ENCODE results near the gene DHX34. TPM values are rescaled to one million over a fixed set of nuclear protein-coding genes. Genes with fewer than 3 reads are reported as not detected.

DHX34 gene
- total and polyA plus RNA-seq, 9 of the 15 experiments (the other 6 are each of a cell fraction or from before 2014, with no cell fraction given) = 0.36 to 42.0 (median 15.0) TPM

DNA sequence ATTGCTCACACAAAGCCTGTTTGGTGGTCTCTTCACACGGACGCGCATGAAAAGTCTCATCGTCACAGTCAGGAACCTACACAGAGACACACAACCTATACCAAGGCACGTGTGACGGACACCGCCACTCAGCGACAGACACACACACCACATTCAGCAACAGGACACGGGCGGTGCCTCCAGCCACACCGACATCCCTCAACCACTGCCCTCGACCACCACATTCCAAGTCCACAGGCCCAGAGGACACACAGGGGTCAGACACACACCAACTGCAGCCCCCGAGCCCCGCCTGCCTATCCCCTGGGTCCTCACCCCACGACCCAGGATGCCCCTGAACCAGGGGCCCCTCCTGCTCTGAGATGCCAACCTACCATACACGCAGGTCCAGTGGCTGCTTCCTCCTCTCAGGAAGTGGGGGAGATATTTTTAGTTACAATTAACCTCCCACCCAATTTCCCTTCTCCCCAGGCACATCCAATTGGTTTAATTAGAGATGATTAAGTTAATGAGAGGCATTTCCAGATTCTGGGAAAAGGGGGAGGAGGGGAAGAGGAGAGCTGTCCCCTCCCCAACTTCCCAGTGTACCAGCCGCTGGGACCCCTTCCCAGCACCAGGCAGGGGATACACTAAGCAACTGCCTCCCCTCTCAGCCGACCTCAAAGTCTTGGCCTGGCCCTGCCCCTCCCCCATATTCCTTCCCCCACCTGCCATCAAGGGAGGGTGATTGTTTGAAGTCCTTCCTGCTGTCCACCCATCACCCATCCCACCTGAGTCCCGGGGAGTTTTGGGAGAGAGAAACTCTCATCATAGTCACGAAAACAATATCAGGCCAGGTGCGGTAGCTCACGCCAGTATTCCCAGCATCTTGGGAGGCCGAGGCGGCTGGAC, 49.8 kb downstream of the DHX34 start:
- FAIRE-seq = no peak
- no peak overlapping the region for H3K9ac ChIP-seq (ENCODE audit: insufficient read depth in 1 of 2, low read depth in 2 of 2, low read length in 2 of 2)
- no peaks in the 10 kb centered on the region for H3K79me2 ChIP-seq (ENCODE audit: control insufficient read depth, insufficient read depth, low read length)
- peaks cover 20 to 47% of the 10 kb centered on the region in 2 experiments; a peak in 4 of 5 replicates for H3K27me3 ChIP-seq (ENCODE audit: control insufficient read depth in 2 of 2, insufficient read depth in 2 of 2, low read length in 2 of 2)
- peaks cover 7% of the 10 kb centered on the region; the same call in 1 of the 2 replicates for H4K20me1 ChIP-seq (replicated peaks; ENCODE audit: control insufficient read depth, insufficient read depth, low read length)
- H3K4me2 ChIP-seq (ENCODE audit: insufficient read depth, low read length) = no peak overlapping the region
- in situ Hi-C loops (cut with MboI) (no loop called here), intact Hi-C loops (cut with micrococcal nuclease) (no loop called here)
- H3K9me1 ChIP-seq (ENCODE audit: control insufficient read depth, insufficient read depth, low read length) = no peaks in the 10 kb centered on the region
- DNase-seq (ENCODE audit: extremely low read depth in 1 of 4, low spot score in 3 of 4) = no peak
- no peak overlapping the region for H3K27ac ChIP-seq (ENCODE audit: extremely low read depth, low read depth, low read length)
- no peak overlapping the region for H2AFZ ChIP-seq (ENCODE audit: low read depth, low read length)
- TF ChIP-seq ZNF133 (CRISPR knock-in tag; IDR thresholded peaks at IDR 0.05) (no peak), POU5F1 (IDR thresholded peaks at IDR 0.05; ENCODE audit: borderline replicate concordance, low read depth, low read length, partially characterized antibody) (no peak), RFX1 (IDR thresholded peaks at IDR 0.05) (no peak), MAZ (CRISPR knock-in tag; conservative IDR thresholded peaks at IDR 0.05 in 1 of 2, IDR thresholded peaks at IDR 0.05 in 1 of 2) (no peak), SPI1 (IDR thresholded peaks at IDR 0.05; ENCODE audit: borderline replicate concordance, low read depth, low read length) (no peak)
- TF ChIP-seq, protein P1, sequence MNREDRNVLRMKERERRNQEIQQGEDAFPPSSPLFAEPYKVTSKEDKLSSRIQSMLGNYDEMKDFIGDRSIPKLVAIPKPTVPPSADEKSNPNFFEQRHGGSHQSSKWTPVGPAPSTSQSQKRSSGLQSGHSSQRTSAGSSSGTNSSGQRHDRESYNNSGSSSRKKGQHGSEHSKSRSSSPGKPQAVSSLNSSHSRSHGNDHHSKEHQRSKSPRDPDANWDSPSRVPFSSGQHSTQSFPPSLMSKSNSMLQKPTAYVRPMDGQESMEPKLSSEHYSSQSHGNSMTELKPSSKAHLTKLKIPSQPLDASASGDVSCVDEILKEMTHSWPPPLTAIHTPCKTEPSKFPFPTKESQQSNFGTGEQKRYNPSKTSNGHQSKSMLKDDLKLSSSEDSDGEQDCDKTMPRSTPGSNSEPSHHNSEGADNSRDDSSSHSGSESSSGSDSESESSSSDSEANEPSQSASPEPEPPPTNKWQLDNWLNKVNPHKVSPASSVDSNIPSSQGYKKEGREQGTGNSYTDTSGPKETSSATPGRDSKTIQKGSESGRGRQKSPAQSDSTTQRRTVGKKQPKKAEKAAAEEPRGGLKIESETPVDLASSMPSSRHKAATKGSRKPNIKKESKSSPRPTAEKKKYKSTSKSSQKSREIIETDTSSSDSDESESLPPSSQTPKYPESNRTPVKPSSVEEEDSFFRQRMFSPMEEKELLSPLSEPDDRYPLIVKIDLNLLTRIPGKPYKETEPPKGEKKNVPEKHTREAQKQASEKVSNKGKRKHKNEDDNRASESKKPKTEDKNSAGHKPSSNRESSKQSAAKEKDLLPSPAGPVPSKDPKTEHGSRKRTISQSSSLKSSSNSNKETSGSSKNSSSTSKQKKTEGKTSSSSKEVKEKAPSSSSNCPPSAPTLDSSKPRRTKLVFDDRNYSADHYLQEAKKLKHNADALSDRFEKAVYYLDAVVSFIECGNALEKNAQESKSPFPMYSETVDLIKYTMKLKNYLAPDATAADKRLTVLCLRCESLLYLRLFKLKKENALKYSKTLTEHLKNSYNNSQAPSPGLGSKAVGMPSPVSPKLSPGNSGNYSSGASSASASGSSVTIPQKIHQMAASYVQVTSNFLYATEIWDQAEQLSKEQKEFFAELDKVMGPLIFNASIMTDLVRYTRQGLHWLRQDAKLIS (CRISPR knock-in tag; IDR thresholded peaks at IDR 0.05) = no peak
- TF ChIP-seq, protein P2, sequence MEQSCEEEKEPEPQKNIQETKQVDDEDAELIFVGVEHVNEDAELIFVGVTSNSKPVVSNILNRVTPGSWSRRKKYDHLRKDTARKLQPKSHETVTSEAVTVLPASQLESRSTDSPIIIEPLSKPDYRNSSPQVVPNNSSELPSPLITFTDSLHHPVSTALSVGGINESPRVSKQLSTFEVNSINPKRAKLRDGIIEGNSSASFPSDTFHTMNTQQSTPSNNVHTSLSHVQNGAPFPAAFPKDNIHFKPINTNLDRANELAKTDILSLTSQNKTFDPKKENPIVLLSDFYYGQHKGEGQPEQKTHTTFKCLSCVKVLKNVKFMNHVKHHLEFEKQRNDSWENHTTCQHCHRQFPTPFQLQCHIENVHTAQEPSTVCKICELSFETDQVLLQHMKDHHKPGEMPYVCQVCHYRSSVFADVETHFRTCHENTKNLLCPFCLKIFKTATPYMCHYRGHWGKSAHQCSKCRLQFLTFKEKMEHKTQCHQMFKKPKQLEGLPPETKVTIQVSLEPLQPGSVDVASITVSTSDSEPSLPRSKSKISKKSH (CRISPR knock-in tag; IDR thresholded peaks at IDR 0.05) = no peak
- TF ChIP-seq, protein P3, sequence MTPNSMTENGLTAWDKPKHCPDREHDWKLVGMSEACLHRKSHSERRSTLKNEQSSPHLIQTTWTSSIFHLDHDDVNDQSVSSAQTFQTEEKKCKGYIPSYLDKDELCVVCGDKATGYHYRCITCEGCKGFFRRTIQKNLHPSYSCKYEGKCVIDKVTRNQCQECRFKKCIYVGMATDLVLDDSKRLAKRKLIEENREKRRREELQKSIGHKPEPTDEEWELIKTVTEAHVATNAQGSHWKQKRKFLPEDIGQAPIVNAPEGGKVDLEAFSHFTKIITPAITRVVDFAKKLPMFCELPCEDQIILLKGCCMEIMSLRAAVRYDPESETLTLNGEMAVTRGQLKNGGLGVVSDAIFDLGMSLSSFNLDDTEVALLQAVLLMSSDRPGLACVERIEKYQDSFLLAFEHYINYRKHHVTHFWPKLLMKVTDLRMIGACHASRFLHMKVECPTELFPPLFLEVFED (CRISPR knock-in tag; conservative IDR thresholded peaks at IDR 0.05) = no peak
- ATAC-seq = no peak
- ChIA-PET POLR2A (no interaction called here), CTCF (ENCODE audit: low intra/inter-chr PET ratio) (no interaction called here)
- 35% methylated on average over 23 of the region's 24 CpGs for WGBS (ENCODE audit: insufficient coverage, low coverage, missing lambda C conversion rate)
- no peak overlapping the region for H3K4me3 ChIP-seq
- H3K36me3 ChIP-seq (ENCODE audit: control insufficient read depth, insufficient read depth, low read length) = no peaks in the 10 kb centered on the region
- H3K4me1 ChIP-seq (replicated peaks in 1 of 2; ENCODE audit: control insufficient read depth in 2 of 2, insufficient read depth in 2 of 2, low read length in 2 of 2) = peaks cover 0 to 4% of the 10 kb centered on the region in 2 experiments; a peak in 2 of 5 replicates
- no TSS peak for BruUV-seq (replicated peaks)
- no peaks in the 10 kb centered on the region for H3K9me3 ChIP-seq (replicated peaks; ENCODE audit: control insufficient read depth, insufficient read depth, low read depth, low read length)
